ENCODE results near the gene PRKRA.
"Not testable (repeated sequence)": the region's sequence is repeated elsewhere in the genome, so short reads cannot be mapped to it uniquely, and the experiment has no call there.

Gene PRKRA

DNA sequence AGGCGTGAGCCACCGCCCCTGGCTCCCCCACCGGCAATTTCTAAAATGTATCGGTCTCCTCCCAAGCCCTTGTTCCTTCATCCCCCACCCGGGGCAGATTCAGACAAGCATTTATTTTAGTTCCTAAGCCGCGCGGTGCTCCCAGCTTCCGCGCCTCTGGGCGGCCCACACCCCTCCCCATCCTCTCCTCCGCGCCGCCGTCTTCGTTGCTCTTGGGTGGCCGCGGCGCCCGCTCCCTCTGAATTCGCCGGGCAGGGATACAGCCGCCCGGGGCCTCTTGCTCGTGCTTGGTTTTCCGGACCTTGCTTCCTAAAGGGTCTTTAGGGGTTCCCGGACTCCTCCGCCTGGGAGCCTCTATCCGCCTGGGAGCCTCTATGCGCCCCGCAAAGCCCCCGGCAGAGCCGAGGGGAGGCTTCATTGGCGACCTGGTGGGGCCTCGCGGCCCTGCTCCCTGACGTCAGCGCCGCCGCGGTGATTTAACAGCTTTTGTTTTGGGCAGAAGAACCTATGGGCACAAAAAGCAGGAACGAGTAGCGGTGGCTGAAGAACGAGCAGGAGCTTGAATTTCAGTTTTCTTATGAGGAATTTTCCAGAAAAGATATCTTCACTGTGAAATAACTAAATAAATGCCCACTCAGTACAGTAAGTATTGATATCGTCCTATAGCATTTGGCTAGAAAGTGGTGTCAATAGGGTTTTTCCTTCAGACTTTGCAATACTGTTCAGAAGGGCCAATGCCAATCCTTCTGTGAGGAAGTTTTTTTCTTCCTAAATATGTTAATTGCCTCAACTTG lies 37.3 kb downstream of the PRKRA start:
- peak; percentile 86 for DNase-seq (ENCODE audit: low spot score)

DNA sequence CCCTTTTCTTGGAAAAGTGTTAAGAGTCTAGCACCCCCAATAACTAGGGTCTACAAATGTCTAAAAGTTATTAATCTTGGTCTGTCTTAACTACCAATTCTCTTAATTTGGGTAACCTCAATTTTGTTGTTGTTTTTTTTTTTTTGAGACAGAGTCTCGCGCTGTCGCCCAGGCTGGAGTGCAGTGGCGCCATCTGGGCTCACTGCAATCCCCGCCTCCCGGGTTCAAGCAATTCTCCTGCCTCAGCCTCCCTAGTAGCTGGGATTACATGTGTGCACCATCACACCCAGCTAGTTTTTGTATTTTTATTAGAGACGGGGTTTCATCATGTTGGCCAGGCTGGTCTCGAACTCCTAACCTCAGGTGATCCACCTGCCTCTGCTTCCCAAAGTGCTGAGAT lies 38.5 kb downstream of the PRKRA start:
- not testable (repeated sequence) for DNase-seq (ENCODE audit: low spot score)

- DNase-seq (ENCODE audit: low spot score), result no peak
Observed at GRCh38 chr2:178412047-178412446, 38.9 kb downstream of the PRKRA start.

DNA sequence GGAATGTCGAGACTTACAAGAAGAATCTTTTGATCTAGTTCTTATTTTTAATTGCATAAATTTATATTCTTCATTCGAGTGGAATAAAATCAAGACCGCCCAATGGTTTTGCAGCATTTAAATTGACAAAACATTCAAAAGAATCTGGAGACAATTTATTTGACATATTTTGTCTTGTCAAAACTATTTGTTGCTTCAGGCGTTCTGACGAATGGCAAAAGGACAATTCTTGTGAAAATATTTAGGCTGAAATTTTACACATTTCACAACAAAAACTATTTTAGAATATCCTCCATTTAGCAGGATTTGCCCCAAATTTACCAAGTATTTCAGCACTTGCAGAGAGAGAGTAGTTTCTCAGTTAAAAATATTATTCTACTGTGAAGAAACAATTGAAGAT lies 41.7 kb downstream of the PRKRA start:
- no peak for DNase-seq (ENCODE audit: low spot score)

GRCh38 chr2:178404368-178404767 lies 46.6 kb downstream of the PRKRA start:
- no peak for DNase-seq (ENCODE audit: low spot score)

DNA sequence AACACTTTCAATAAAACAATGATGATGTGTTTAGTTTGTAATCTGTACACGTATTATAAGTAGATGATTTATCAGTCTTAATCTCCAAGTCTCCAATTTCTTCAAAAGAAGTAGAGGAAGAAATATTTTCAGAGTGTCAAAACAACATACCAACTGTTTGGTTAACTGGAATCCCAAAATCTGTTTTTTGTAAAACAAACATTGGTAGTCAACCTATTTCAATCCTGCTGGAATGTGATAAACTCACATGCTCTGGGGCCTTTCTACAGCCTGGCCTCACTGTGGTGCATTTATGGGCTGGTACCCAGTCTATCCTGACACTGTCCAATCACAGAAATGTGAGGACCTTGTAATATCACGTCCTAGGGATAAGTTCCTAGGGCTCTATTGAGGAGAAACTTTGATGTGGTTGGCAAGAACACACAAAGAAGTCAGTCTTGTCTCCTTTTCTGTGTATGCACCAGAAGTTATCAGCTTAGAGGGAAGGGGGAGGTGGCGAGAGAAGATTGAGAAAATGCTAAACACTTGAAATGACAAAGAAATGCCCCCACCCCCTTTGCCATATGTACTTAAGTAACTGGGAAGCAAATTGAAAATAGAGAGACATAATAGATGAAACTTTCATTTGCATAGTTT lies 47.2 kb downstream of the PRKRA start:
- DNase-seq (ENCODE audit: low spot score), result no peak

- no peak for DNase-seq (ENCODE audit: low spot score)
Observed at GRCh38 chr2:178401994-178402437, 49.0 kb downstream of the PRKRA start.

DNA sequence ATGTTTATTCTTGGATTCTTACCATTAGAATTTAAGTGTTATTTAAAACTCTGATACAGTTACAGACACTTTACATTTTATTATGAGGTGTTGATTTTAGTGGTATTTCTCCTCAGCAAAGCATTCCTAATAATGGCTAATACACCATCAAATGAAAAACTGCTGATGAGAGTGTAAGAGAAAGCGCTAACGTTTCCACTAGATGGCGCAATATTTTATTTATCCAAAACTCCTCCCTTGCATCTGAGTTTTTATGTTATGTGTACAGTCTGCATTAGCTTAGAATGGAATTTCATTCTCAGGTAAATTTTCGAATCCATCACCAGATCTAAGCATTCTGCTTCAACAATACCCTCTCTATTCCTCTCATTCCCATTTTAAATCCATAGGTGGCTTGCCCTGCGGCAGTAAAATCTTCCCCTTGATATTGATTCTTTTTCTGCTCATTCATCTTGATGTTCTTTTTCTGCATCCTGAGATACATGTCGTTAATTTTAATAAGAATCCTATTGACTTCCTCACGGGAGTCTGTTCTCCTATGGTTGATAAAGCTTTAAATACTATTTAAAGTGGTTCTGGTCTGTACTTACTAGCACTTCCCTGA lies 53.9 kb downstream of the PRKRA start:
- no peak for DNase-seq (ENCODE audit: low spot score)

GRCh38 chr2:178395941-178396570 lies 54.9 kb downstream of the PRKRA start:
- DNase-seq (ENCODE audit: low spot score), result no peak

DNA sequence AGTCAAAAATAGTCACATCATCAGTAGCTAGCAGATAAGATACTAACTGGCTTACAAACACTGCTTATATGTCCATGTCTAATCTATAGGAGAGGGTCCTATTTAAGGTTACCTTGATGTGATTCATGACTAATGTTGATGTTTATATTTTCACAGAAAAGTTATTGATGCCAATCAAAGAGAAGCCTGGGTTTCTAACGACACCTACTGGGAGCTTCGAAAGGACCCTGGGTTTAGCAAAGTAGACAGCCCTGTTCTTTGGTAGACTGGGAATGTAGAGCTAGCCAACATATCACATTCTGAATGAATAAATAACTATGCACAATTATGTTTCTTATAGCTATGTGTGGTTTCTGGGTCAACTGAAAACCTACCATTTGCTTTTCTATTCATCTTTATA lies 55.7 kb downstream of the PRKRA start:
- DNase-seq (ENCODE audit: low spot score), result no peak

GRCh38 chr2:178394859-178395258 lies 56.1 kb downstream of the PRKRA start:
- DNase-seq (ENCODE audit: low spot score), result no peak

GRCh38 chr2:178392215-178392614 lies 58.8 kb downstream of the PRKRA start:
- no peak for DNase-seq (ENCODE audit: low spot score)

GRCh38 chr2:178391701-178392100 lies 59.3 kb downstream of the PRKRA start:
- no peak for DNase-seq (ENCODE audit: low spot score)

DNA sequence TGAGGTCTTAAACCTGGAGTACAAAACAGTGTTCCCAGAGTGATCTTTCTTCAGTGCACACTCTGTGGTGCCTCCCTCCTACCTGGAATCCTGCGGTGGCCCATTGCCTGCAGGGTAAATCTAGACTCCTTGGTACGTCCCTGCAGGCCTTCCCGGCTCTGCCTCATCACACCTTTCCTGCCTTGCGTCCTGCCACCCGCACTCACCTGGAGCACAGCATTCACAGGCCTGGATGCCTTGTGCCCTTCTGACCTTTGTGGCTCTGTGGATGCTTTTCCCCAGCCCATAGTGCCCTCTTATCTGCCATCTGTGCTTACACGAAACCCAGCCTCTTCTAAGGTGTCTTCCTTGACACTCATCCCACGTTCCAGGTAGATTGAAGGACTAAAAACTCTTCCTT lies 62.7 kb downstream of the PRKRA start:
- DNase-seq (ENCODE audit: low spot score), result no peak

- no peak for DNase-seq (ENCODE audit: low spot score)
Observed at GRCh38 chr2:178386986-178387597, 63.9 kb downstream of the PRKRA start.

- DNase-seq (ENCODE audit: low spot score), result no peak
Observed at GRCh38 chr2:178385595-178386148, 65.3 kb downstream of the PRKRA start.

- no peak for DNase-seq (ENCODE audit: low spot score)
Observed at GRCh38 chr2:178383718-178384117, 67.3 kb downstream of the PRKRA start.

Measured in left forelimb (tissue), 1 donor.